HG03520 (cell line): Measurements from ENCODE around the gene SLC6A6.

Experiments used
- ATAC-seq: cut with Tn5 transposase; IDR thresholded peaks from one replicate; pipeline ENCODE4 v1.9.1; 2021; ENCODE audit warnings: mild to moderate bottlenecking, moderate library complexity; ENCODE audit not compliant: unreplicated experiment

SLC6A6 gene

GRCh38 chr3:14451844-14452739 lies 49.7 kb downstream of the SLC6A6 start:
- ATAC-seq: no peak

DNA sequence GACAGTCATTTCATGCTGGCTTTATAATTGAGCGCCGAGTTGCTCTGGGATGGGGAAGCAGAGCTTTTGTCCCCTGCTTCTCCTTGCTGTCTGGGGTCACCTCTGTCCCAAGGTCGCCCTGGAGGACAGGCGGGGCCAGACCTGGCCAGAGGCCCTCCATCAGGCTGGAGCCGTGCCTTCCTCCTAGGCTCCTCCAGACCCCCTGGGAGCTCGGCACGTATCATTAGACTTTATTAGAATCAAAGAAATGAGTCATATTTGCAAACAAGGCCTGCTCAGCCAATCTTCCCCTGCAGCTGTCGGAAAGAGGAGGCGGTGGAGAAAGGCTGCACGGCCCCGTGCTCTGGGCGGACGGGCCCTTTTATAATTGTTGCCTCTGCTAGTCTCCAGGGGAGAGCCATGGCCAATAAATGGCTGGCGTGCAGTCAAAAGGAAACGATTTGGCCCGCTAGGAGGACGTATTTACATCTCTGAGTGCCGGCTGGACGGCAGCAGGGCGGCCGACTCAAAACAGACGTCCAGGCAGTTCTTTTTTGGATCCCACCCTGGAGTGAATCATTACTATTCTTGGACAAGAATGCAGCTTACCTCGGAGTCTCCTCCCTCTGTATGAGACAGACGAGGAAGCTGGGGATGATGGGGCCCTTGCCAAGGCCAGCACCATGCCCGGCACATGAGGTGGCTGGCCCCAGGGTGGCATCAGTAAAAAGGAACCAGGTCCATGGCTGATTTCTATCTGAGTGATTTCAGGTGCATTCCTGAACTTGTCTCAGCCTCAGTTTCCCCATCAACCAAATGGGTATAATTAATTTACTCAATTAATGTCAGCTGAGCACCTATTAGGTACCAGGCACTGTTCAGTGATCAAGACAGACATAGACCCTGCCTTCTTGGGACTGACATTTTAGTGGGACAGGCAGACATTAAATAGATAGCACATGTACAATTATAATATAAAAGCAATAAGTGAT lies 50.6 kb downstream of the SLC6A6 start:
- no peak for ATAC-seq

GRCh38 chr3:14453876-14454638 lies 51.7 kb downstream of the SLC6A6 start:
- ATAC-seq: no peak

DNA sequence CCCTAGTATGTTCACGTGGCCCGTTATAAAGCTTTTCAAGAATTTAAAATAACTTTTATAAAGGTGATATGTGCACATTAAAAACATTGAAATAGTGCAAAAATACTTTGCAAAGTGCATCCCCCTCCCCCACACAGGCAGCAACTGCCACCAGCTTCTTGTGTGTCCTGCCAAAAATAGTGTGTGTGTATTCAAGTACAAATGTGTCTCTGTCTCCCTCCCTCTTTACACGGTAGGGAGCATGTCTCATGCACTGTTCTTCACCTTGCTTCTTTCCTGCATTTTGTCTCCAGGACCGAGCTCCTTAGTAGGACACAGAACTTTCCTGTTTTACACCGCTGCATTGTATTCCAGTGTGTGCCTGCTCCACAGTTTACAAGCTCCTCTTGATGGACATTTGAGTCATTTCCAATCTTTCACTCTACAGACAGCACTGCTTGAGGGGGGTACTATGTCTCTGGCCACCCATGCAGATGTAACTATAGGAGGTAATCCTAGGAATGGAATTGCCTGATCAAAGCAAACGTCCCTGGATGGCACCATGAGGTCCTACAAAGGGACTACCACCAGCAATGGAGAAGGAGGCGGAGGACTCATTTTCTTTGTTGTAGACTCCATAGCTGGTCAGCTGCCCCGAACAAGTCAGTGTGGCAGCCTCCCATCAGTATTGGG lies 52.4 kb downstream of the SLC6A6 start:
- no peak for ATAC-seq

DNA sequence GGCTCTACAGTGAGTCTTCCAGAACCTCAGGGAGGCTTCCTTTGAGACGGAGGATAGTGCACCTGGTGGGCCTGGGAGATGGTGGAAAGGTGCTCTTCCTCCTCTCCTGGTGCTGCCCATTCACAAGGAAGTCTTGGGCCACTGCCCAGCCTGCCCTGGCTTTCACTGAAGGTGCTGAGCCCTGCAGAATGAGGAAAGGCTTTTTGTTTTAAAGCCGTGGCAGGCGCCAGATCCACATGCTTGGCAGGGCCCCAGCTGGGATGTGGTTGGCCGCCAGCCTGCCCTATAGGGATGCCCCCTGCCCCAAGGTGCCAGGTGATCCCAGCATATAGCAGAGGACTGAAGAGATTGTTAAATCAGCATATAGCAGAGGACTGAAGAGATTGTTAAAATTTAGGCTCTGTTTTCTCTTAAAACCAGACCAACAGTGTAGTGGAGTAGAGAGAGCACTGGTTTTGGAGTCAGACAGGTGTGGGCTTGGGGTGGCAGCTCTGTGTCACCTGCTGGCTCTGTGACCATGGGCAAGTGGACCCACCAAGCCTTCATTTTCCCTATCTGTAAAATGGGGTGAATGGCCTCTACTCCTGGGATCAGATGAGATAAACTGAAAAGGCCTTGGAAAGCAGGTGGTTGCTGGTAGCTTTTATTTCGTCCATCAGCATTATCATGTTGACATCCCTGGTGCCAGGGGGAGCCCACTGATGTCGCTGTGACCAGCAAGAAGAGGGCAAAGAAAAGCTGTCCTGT lies 53.3 kb downstream of the SLC6A6 start:
- no peak for ATAC-seq

DNA sequence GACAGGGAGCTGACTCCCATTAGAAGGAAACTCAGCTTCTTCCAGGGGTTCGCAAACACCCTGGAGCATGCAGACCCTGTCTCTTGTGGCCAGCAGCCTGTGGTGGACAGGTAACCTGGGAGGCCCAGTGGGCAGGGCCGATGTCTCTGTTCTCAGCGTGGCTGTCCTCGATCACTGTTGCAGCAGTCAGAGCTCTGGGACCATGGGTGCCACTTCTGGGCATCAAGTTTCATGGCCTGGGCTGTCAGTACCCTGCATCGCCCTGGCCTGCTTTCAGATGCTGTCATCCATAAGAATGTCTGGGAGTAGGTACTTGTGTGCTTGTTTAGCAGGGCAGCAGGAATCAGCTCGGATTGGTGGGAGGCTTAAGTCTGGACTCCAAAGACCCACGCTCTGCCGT lies 54.4 kb downstream of the SLC6A6 start:
- no peak for ATAC-seq

- ATAC-seq: no peak
Observed at GRCh38 chr3:14457481-14457880, 55.1 kb downstream of the SLC6A6 start.

GRCh38 chr3:14457999-14458398 lies 55.6 kb downstream of the SLC6A6 start:
- ATAC-seq: no peak

DNA sequence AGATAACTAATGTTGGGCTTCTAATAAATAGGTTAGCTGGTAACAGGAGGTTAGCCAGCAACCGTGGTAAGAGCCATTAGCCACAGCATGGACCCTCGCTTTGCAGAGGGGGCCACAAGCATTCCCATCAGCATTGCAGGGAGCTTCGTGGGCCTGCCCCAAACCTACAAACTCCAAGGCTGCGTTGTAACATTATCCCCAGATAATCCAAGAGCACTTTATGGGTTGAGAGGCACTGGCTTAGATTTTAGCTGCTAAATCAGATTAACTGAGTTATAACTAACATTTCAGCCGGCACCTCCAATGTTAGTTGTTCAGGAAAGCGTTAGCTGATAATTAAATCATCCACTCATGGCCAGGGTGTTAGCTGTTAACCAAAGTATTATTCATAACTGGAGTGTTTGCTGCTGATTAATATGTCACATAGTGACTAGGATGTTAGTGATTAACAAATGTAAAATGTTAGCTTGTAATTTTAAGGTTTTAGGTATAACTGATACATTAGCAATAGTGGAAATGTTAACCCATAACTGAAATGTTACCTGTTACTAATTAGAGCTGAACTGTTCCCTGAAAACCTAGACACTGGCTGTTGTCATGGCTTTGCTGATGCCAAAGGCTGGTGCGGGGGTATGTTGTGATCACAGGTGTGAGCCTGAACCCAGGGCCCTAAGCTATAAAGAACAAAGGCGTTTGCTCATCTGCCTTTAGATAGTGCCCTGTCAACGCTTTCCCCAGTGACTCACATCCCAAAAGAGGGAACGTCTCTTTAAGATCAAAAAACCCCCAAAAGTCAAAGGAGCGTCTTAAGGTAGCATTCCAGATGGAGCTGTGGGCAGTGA lies 56.2 kb downstream of the SLC6A6 start:
- ATAC-seq: no peak

DNA sequence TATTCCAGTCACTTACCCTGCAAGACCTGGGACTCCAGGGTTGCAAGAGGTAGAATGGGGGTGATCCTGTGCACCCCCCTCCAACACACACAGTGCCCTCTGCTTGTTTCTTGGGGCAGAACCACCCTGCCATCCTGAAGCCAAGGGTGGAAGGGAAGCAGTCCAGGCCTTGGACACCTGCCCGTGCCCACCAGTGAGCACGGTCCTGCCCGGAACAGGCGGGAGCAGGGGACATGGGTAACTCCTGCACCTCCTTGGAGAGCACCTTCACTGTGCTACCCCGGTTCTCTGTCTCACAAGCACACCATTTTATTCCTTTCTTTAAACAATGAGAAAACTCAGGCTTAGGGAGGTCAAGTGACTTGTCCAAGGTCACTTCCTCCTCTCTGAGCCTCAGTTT lies 57.0 kb downstream of the SLC6A6 start:
- ATAC-seq: no peak

DNA sequence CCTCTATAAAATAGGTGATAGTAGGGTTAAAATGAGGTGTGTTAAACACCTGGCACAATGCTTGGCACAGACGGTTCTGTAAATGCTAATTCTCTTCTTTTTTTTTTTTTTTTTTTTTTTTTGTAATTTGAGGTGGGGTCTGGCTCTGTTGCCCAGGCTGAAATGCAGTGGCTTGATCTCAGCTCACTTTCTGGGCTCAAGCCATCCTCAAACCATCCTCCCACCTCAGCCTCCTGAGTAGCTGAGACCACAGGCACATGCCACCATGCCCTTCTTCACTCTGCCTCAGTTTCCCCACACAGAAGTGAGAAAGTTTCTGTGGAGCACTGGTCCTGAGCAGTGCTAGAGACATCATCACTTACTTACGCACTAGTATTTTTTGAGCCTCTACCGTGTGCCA lies 57.4 kb downstream of the SLC6A6 start:
- ATAC-seq: no peak

GRCh38 chr3:14460342-14461005 lies 58.1 kb downstream of the SLC6A6 start:
- no peak for ATAC-seq

DNA sequence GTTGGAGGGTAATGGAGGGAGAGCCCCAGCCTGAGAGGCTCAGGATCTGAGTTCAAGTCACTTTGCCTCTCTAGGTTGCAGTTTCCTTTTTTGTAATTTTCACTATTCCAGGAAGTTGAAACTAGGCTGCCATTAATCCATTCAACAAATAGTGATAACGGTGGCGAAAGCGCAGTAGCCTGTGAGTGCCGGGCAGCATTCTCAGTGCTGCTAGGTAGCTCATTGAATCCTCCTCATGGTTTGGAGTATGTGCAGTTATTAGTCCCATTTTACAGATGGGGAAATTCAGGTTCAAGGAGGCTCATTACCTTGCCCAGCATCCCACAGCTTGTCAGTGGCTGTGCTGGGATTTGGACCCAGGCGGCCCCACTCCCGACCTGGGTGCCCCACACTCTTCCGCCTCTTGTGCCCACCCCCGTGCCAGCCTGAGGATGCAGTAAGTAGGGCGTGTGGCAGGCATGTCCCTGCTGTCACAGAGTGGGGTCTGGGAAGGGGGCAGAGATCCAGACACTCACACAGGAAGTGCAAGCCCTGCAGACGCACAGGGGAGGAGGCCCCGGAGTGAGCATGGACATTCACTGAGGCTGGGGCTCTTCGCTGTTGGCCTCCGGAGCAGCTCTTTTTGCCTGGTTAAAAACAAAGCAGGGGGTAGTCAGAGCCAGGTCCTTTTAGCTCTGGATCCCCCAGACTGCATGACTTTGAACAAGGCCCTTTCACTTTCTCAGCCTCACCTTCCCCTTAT lies 58.8 kb downstream of the SLC6A6 start:
- no peak for ATAC-seq

- no peak for ATAC-seq
Observed at GRCh38 chr3:14461748-14462324, 59.4 kb downstream of the SLC6A6 start.

GRCh38 chr3:14462738-14463137 lies 60.3 kb downstream of the SLC6A6 start:
- no peak for ATAC-seq

GRCh38 chr3:14463330-14464140 lies 61.1 kb downstream of the SLC6A6 start:
- no peak for ATAC-seq

GRCh38 chr3:14464141-14464465 lies 61.7 kb downstream of the SLC6A6 start:
- no peak for ATAC-seq
